GM18498 (cell line): ENCODE results near the gene TMEM231.
A peak's percentile ranks its signal among the peaks of the same experiment; 100 is the strongest.
"Not testable (repeated sequence)": the region's sequence is repeated elsewhere in the genome, so short reads cannot be mapped to it uniquely, and the experiment has no call there.

ENCODE experiments used
- ATAC-seq: cut with Tn5 transposase; IDR thresholded peaks from one replicate; pipeline ENCODE4 v1.9.1; 2021; ENCODE audit warnings: mild to moderate bottlenecking, moderate library complexity; ENCODE audit not compliant: unreplicated experiment

Gene TMEM231

DNA sequence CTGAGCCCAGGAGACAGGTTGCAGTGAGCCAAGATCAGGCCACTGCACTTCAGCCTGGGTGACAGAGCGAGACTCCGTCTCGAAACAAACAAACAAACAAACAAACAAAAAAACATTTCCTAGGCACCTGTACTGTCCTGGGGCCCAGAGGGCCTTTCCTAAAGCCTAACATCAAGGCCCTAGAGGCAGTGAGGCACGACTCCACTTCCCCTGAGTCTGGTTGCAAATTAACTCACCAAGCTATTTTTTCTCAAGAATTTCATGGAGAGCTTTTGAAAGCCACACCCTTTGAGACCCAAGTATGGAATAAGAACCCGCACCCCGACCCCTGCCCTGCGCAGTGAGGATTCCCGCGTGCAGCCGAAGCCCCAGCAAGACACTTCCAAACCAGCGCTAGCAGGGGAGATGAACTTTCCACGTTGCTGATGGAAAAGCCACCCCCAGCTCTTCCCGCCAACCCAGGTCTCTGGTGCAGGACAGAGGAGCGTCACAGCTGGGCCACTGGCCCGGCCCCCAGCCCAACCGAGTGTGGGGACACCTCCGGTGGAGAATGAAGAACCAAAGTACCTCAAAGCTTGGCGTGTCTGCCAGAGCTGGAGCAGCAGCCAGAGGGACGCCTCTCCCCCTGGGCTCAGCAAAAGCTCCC, 21.4 kb downstream of the TMEM231 start:
- ATAC-seq = no peak

DNA sequence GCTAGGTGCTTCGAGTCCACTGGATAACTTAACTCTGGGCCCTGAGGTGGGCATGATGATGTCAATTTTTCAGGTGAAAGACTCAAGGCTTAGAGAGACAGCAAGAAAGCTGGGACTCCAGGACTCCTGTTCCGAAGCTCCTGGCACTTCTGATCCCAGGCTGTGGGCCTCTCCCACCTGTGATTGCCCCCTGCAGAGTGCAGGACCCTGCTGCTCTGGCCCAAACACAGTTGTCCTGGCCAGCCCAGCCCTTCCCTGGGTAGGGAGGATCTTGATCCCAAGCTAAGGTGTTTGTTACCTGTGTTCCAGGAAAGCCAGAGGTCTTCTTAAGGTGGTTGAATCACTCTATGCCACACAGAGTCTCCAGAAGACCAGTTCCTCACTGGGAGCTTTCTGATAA, 23.3 kb downstream of the TMEM231 start:
- no peak for ATAC-seq

DNA sequence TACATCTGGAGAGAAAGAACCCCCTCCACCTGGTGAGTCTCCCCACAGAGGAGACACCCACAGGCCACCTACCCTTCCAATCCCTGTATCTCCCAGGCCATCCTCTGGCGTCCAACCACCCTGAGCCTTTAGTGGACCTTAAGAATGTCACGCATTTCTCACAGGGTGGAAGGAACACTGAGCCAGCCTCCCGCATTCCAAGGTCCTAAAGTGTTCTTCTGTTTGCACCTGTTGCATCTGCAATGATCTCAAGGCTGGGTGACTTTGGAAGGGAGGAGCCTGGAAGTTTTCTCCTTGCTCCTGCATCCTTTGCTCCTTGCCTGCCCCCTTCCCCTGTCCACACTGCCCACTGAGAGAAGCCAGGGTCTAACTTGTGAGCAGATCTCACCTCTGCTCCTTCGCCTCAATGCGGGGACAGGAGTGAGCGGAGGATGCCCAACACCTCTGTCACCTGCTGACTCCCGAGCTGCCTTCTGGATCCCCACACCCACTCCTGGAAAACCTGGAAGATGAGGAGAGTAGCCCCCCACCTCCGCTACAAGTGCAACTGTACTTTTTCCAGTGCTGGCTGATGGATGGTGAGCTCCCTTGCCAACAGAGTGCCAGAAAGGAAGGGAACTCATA, 23.8 kb downstream of the TMEM231 start:
- ATAC-seq = no peak

DNA sequence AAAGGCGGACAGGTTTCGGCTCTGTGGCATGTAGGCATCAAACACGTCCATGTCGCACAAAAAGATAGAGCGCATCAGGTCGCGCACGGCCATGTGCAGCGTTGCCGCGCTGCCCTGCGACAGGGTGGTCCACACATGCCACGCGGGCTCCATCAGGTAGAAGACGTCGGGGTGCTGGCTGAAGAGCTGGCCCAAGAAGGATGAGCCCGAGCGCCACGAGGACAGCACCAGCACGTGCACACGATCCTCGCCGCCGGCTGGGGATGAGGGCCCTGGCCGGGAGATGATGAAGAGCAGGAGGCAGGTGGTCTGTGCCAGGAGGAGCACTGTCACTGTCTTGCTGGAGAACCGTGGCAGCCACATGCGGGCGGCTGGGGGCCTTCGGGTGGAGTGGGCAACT, 26.1 kb downstream of the TMEM231 start:
- ATAC-seq = no peak

DNA sequence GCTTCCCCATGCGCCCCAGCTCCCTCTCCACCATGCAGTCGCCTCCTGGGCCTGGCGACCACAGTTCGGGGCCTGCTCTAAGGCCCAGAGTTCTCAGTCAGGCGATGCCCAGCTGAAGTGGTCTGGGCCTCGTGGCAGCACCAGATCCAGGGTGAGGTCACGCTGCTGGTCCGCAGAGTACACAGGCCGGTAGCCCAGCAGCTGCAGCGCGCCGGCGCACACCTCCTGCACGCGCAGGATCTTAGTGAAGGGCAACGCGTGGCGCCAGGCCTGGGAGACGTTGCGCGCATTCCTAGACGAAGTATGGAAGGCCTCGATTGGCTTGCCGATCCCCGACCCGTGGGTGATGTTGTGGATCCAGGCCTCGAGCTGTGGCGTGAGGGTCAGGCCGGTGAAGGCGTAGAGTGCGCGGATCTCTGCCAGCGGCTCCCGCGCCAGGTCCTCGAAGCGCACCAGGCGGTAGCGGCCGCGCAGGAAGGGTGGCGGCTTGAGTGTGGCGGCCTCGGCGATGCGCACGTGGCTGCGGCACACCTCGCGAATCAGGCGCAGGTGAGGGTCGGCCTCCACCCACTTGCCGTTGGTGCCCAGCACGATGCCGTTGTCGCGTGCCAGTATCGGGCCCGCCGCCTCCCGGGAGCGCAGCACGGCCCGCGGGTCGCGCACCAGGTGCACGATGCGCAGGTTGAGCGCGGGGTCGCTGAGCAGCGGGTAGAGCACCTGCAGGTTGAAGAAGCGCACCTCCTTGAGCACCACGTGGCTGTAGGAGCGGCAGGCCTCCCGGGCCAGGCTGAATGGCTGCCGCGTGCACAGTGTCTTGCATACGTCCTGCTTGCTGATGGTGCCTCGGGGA, 26.8 kb downstream of the TMEM231 start:
- no peak for ATAC-seq

DNA sequence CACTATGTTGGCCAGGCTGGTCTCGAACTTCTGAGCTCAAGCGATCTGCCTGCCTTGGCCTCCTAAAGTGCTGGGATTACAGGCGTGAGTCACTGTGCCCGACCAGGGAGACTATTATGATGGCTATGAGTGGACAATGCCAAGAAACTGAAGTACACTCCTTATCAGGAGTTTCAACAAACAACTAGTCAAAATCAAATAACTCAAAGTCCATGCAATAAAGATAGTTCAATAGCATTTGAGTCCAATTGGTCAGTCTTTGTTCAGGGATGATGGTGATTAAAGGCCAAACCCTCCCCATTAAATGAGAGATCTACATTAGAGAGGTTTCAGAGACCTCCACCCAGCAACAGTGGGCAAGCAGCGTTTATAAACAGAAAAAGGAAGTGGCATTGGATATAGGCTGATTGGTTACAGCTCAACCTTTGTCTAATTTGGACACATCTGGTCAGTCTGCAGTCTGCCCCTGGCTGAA, 28.2 kb downstream of the TMEM231 start:
- no peak for ATAC-seq

DNA sequence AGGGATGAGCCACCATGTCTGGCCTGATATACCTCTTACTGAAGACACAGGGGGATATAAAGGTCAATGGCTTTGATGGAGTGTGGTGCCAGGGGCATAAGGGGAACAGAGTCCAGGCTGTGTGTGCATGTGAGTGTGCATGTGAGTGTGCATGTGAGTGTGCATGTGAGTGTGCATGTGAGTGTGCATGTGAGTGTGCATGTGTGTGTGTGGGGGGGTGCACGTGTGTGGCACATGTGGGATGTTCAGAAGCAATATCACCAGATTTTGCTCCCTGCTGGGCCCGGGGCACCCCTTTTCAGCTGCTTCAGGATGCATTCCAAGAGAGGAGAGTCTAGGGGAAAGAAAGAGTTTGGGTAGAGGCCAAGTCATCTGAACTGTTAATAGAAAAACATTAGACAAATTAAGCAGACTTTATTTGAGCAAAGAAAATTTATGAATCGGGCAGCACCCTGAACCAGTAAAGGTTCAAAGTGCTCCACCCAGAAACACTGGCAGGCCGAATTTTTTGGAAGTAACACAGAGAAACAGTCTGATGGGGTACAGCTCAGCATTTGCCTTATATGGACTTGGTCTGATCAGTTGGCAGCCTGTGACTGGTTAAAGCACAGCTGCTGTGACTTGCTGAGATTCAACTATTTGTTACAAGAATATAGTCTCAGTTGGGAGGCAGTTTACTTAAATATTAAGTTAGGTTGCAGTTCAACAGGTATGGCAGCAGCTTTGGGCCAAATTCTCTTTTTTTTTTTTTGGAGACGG, 29.8 kb downstream of the TMEM231 start:
- no peak for ATAC-seq

DNA sequence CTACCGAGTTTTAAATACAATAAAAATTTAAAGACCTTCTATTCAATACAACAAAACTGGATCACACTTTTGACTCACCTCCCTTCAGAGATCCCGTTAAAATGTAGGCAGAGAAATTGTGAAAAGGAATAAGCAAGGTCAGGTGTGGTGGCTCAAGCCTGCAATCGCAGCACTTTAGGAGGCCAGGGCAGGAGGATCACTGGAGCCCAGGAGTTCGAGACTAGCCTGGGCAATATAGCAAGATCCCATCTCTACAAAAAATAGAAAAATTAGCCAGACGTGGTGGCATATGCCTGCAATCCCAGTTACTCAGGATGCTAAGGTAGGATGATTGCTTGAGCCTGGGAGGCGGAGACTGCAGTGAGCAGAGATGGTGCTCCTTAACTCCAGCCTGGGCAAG, 36.9 kb downstream of the TMEM231 start:
- no peak for ATAC-seq

DNA sequence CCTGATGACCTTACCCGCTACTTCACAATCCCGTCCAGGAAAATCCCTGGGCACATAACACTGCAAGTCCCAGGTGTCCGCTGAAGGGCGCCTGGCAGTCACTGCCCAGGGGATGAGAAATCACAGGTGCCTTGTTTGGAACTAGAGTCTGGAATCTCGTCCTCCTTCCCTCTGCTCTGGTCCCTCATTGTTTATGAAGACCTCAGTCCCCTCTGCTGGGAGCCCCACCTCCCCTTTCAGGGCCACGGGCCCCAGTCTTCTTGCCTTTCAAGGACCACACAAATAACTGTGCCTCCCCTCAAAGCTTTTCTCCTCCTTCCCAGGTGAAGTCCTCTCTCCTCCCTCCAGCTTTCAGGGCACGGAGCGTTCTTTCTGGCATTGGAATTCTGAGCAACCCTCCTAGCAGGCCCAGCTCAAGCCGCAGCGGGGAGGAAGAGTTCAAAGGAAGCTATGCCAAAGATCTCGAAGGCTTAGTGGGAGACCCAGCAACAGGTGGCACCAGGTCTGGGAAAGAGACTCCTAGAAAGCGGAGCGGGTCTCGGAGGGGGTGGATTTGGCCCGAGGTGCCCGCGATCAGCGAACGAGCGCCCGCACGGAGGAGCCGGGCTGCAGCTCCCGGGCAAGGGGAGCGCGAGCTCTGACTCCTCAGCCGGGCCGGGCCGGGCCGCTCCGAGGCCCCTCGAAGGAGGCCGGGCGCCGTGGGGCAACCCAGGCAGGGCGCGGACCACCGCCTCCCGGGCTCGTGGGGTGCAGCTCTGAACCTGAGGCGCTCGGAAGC, 39.7 kb downstream of the TMEM231 start:
- not testable (repeated sequence) for ATAC-seq

DNA sequence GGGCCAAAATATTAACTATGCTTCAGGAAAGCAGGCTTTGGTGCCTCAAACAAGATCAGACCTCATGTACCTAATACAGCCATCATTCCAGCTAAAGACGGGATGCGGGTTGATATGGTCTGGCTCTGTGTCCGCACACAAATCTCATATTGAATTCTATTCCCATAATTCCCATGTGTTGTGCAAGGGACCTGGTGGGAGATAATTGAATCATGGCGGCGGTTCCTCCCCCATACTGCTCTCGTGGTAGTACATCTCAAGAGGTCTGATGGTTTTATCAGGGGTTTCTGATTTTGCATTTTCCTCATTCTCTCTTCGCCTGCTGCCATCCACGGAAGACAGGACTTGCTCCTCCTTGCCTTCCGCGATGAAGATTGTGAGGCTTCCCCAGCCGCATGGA, 41.8 kb downstream of the TMEM231 start:
- no peak for ATAC-seq

DNA sequence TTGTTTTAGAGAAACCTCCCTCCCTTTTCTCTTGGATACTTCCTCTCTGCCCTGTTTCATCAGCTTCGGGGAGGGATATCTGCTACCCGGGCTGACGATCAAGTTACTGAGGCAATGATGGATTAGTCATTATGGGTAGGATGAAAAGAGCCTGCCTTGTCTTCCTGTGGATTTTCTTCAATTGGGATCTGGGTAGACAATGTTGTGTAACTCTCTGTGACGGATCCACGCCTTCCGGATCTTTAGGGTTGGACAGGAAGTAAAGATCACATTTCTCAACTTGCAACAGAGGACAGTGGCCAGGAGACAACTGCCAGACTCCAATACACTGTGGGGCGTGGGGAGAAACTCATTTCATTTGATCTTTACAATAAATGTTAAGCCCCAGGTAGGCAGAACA, 49.5 kb downstream of the TMEM231 start:
- ATAC-seq = no peak

DNA sequence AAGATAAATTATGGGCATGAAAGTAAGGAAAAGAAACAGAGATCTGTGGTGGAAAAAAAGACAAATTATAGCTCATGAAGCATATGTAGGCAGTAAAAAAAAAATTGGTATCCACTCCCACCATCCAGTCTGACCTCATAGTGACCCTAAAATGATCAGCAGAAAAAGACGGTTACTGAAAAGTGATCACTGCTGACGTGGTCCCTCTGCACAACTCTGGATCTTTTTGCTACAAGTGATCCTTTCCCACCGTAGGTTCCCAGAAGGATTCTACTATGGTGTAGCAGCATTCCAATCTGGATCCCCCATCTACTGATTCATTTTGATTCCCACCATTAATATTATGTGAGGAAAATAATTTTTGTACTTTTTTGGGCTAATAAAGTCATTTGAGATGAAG, 49.9 kb downstream of the TMEM231 start:
- no peak for ATAC-seq

DNA sequence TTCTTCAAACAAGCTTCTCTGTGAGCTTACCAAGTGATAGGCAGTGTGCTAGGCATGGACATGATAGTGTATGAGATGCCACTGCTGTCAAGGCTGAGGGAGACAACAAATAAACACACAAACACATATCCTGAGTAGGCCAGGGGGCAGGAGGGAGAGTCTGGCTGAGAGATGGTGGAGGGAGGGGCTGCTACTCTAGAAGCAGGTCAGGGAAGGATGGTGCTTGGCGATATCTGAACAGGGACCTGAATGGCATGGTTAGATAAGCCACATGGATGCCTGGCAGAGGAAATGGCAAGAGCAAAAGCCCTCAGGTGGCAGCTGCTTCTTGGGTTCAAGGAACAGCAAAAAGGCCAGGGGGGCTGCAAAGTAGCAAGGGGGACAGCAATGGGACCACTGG, 52.3 kb downstream of the TMEM231 start:
- no peak for ATAC-seq

DNA sequence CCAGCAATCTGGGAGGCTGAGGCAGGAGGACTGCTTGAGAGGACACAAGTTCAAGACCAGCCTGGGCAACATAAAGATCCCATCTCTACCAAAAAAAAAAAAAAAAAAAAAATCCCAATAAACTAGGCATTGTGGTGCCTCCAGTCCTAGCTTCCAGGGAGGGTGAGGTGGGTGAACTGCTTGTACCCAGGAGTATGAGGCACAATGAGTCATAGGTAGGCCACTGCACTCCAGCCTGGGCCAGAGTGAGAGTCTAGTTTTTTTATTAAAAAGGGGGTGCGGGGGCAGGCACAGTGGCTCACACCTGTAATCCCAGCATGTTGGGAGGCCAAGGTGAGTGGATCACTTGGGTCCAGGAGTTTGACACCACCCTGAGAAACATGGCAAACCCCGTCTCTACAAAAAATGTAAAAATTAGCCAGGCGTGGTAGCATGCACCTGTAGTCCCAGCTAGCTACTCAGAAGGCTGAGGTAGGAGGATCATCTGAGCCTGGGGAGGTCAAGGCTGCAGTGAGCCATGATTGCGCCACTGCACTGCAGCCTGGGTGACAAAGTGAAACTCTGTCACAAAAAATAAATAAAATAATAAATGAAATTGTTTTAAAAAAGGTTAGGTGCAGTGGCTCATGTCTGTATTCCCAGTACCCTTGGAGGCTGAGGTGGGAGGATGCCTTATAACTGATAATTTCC, 53.0 kb downstream of the TMEM231 start:
- ATAC-seq = no peak

DNA sequence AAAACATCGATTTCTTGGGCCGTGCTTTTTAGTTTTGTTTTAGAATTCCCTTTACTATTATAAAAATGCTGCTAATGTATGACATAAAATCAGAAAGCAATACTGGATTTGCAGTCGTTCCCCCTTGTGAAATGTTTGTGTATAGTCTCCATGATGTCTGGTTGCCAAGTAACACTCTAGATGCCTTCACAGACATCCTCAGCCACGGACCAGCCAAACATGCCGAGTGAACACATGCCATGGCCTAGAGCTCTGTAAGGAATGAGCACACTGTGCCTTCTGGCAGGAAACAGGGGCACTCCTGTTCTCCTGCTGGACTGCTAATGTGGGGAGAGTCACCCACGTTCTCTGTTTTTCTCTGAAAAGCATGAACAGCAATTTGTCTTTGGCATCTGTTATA, 54.2 kb downstream of the TMEM231 start:
- ATAC-seq = not testable (repeated sequence)

DNA sequence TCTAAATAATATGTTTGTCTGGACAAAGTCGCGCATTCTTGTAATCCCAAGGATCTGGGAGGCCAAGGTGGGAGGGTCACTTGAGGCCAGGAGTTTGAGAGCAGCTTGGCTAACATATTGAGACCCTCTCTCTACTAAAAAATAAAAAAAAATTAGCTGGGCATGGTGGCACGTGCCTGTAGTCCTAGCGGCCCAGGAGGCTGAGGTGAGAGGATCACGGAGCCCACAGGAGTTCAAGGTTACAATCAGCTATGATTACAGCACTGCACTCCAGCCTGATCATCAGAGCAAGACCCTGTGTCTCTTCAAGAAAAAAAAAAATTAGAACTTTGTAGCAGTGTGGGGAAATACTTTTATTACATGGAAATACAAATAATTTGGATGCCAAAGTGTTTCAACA, 54.7 kb downstream of the TMEM231 start:
- no peak for ATAC-seq

DNA sequence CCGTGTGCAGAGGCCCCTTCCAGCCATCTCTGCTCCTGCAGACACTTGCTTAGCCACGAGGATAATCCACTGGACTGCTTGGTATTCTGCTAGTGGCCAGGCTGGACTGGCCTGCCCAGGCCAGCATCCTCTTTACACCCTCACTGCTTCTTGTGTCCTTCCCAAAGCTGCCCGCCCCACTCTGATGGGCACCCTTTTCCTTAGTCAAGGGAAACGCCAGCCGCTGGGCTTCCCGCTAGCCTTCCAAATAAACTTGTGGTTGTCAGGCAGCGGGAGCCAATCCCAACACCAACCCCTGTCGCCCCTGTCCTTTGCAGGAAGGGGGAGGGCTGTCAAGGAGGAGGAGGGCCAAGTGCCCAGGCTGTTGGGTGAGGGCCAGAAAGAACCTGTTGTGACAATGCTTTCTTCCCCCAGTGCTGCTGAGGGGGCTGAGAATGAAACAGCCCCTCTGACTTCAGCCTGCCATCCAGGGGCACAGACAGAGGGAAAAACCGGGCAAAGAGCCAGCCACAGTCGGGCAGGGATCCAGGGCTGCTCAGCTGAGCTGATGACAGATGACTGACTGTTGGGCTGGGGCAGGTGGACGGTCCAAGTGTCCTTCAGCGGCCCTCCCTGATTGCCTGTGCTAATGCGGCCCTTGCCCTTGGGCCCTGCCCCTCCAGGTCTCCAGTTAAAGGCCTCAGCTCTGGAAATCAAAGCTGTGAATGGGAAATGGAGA, 57.3 kb downstream of the TMEM231 start:
- ATAC-seq = not testable (repeated sequence)

DNA sequence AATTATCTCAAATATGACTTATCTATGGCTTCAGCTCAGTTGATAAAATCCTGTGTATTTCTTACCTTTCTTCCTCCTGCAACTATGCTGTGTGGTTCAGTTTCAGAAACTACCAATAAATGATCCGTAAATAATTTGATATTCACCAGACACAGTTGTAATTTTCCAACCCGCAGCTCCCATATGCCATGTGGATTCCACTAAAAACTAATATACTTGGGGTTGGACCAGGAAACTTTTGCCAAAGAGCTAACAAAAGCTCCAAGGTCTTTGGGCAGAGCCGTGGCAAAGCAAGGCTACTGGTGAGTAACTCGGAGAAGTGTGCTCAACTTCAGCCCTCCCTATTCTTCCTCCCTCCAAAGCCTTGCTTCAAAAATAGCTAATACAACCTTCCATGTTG, 58.5 kb downstream of the TMEM231 start:
- no peak for ATAC-seq

DNA sequence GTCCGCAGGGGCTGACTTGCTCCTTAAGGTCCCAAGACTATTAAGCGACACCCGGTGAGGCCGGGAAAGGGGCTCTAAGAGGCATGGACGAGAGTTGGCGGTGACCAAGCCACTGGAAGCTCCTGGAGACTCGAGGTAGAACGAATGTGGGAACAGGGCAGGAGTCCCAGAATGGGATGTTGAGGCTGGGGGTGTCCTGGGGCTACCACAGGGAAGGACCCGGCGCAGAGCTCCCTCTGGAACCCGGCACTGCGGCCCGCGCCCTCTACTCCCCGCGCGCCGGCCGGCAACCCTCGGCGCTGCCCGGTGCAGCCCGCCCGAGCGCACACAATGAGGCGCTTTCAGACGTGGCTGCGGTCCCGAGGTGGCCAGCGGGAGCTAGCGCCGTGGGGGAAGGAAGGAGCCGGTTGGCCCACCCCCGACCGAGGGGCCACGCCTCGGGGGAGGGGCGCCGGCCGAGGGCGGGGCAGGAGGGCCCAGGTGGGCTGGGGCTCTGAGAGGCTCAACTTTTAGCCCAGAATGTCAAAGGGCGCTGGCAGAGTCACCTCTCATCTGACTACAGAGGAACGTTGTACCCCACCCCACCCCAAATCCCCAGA, 60.9 kb downstream of the TMEM231 start, which contains the start of gene CHST6:
Gene CHST6, minus strand, starts transcription at position 366 of the 599 bp plus-strand sequence. CDS start 15,613 bp downstream, outside the sequence.
- peak; percentile 68 for ATAC-seq
